NCI-H748 treated with DMSO at 0.1 percent for 48 hours (cell line): ENCODE measurements around the gene MAP7D3.

Source experiments
- DNase-seq: peaks from one replicate; lab custom pipeline; 2025; lab: John Stamatoyannopoulos, UW

MAP7D3 gene

DNA sequence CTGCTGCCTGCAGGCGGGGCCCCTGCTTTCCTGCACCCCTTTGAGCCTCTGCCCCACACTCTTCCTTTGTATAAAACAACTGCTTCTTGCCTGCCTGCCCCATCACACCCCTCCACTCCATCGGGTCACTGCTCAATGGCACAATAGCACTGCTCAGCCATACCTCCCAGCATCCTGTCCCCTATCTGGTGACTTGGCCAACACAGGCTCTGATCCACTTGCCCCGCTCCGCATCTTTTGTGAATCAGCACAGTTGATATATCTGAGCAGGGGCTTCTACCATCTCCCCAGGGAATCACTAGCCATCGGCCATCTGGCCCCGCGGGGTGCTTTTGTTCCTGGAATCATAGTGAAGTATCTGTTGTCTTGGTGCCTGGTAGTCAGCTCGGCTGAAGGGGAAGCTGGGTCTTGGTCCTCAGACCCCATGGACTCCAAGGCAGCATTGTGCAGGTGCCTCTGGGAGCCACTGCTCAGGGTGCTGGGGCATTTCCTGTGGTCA lies 45.3 kb downstream of the MAP7D3 start:
- no peak for DNase-seq

DNA sequence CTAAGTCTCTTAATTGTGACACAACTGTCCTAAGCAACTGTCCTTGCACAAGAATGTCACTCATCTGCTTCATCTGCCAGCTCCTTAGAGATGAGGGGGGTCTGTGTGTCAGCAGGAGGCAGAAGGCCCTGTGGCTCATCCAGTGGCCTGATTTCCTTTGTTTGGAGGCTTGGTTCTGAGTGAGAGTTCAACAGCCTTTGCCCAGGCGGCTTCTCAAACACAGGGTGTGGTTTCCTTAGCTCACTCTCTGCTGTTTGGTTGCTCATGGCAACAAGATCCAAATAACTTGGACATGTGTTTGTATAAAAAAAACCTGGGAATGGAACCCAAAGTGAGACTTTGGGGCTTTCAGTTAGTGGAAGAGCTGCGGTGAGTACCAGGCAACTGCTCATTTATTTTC lies 46.6 kb downstream of the MAP7D3 start:
- no peak for DNase-seq

DNA sequence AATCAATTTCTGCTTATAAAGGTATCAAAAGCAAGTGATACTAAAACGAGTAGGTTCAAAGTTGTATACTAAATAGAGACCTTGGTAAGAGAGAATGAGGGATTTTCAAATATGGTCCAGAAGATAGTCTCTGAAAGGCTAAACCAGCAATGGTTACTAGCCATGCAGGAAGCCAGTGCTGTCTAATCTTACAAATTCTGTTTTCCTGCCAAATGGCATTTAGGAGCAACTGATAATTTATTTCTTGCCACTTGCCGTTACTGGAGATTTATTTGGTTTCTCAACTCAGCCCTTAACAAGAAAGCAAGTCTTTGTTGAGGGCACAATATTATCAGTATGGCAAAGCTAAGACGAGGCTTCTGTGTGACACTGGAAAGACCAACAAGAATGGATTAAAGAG lies 47.2 kb downstream of the MAP7D3 start:
- no peak for DNase-seq

DNA sequence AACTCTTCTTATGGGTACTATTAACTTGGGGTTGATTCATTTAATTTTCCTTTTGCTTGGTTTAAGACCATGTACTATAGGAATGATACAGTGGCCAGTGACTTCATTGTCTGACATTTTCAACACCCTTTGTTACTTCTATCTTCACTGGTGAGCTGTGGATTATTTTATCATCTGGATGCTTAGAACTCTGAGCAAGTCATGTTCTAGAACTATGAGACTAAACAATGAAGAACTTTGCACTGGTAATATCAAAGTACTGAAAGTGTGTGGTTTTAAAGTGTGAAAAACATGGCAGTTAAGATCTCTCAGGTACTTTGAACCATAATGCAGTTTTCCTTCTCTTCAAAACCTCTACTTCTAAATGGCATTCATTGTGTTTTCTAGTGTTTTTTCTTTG lies 47.8 kb downstream of the MAP7D3 start:
- DNase-seq, result no peak

DNA sequence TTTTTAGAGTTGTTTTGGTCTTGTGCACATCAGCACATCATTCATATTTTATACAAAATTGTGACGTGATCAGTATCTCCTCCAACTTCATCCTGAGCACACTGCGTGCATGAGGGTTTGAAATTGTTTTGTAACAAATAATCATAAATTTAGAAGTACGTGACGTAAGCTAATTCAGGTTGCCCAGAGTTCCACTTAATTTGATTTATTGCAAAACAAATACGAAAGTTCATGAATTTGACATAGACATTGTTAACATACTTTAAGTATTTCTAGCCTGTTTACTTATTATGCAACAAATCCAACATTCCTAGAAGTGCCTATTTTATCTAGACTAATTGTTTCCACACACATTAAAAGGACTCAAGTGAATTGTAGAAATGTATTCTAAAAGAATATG lies 48.3 kb downstream of the MAP7D3 start:
- no peak for DNase-seq

DNA sequence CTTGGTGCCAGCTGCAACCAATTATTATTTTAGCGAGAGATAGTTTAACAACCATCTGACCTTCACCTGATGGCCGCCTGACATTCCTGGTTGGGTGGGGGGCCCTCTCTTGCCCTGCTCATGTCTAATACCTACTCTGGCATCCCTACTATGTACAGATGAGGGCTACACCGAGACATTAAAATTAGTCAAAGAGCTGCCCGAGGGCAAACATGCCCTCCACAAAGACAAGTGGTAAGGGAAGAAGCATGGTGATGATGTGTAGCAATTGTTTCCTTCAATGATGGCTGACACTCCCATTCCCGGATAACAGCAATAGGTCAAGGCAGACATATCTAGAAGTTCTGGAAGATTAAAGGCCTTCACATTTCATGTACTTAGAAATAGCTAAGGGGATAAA lies 49.6 kb downstream of the MAP7D3 start:
- no peak for DNase-seq

DNA sequence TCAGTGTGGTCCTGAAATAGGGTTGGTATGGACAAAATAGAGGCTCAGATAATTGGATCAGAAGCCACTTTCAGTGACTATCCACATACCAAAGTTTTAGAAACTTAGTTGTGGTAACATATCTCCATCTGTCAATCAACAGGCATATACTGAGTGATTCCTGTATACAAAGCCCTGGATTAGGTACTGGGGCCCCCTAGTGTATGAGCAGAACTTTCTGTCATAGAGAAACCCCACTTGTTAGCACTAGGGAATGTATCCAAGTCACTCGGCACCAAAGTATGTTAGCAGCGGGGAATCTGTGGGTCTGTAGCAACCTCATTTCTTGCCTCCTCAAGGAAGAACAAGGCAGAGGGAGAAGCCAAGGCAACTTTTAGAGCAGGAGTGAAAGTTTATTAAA lies 50.7 kb downstream of the MAP7D3 start:
- no peak for DNase-seq

DNA sequence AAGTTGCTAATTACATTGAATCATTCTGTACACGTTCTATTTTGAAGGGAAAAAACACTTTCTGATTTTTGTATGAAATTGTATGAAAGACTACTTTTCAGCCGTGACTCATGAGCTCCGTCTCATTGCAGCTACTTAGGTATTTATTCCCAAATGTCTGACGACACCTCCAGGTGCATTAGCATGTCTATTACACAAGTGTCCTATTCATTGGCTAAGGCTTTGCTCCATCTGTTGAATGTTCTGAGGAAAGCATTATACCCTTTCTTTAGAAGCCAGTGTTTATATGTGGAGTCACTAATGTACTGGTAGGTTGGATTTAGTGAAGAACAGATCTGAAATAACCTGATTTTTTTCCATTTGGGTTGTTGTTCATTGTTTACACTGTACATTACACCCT lies 51.8 kb downstream of the MAP7D3 start:
- no peak for DNase-seq

DNA sequence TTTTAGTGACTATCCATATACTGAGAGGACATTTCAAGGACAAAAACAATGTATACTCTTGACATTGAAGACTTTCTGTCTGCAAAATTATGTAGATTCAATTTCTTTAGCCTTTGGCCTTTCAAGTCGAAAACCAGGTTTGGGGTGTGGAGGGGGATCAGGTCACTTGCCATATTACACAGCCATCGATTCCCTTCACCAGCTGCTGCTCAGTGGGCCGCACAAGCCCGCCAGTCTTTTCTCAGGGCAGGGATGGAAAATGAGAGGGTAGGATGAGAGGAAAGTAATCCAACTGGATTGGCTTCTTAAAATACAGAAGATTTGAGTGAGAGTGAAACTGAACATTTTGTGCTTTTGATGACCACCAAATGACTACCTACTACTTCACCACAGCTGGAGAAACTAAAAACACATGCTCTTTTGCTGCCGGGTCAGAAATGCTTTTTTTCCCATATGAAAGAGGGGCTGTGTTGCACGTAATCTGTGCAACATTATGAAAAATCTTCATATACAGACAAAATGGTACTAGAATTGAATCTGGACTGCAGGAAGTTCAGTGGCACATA lies 52.4 kb downstream of the MAP7D3 start:
- DNase-seq, result no peak

DNA sequence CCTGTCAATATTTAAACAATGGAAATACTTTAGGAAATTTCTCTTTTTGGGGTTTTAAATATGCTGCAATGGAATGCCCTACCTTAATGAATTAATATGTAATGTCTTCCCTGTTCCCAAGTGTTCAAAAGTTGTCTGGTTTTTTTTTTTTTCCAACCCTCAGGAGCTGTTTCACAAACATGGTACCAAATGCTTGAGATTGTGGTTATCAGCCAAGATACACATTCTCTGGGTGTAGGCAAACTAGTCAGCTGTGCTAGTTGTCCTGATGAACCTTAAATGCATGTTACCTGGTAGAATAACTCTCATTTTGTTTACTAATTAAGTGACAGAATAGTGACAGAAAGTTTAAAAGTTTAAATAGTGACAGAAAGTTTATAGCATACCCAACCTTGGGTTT lies 53.2 kb downstream of the MAP7D3 start:
- no peak for DNase-seq

DNA sequence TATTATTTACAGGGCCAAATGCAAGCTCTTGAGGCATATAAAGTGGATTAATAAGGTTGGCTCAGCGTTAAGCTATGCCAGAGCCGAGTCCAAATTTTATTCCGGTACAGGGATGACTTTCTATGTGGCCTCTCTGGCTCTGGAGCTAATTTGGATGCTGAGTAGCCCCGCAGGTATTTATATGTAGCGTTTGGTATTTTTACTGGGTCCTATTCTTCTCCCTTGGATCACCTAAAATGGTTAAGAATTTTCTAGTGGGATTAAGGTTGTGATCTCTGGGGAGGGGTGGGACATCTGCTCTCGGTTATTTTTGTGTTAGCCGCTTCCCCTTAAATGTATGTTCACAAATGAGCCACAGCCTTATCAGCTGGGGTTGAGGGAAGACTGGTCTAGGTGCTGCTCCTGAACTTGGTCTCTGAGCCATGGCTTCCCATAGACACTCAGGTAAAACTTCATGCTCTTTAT lies 54.5 kb downstream of the MAP7D3 start:
- no peak for DNase-seq

DNA sequence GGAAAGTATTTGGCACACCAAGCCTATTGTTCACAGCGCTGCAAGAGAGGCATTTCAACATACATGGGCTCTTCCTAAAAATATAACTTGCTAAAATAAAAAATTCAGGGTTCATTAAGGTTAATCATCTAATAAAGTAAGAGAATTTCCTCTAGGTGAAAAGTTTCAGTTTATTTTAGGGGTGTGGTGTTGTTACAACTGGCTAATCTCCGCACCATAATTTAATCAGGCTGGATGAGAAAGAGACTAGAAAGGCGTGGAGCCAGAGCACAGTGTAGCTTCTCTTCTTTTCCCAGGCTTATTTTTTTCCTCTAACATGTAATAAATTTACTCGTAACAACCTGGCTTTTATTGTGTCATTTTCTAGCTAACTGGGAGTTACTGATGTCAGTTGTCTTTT lies 56.0 kb downstream of the MAP7D3 start:
- no peak for DNase-seq

DNA sequence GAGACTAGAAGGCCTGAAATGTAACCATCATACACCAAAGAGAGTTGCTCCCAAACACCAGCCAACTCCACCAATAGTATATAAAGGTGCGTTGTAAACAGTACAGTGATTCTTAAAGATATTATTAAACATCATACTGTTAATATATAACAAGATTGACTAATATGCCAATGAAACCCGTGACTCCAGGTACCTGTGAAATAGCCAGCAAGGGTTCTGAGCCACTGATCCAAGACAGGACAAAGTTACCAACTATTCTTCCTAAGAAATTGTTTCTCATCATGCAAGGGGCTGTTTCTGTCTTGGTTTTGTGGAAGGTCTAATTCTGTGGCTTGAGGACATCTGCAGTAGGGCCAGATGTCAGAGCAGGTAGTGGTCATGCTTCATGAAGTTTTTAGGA lies 56.7 kb downstream of the MAP7D3 start:
- DNase-seq, result no peak

DNA sequence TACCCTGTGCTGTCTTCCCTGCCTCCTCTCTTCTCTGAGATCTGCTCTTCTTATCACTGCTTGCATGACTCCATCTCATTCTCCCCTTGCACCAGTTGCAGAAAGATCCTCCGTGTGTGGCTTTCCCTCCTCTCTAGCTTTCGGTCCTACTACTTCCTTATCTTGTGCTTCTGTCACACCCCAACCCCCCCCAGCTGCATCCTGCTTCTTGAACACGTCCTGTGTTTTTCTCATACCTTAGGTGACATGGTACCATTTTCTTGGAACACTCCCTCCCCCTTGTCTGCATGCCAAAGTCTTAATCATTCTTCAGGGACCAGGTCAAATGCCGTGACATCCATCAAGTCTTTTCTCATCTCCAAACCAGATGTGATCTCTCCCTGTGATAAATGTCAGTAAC lies 57.4 kb downstream of the MAP7D3 start:
- DNase-seq, result no peak

DNA sequence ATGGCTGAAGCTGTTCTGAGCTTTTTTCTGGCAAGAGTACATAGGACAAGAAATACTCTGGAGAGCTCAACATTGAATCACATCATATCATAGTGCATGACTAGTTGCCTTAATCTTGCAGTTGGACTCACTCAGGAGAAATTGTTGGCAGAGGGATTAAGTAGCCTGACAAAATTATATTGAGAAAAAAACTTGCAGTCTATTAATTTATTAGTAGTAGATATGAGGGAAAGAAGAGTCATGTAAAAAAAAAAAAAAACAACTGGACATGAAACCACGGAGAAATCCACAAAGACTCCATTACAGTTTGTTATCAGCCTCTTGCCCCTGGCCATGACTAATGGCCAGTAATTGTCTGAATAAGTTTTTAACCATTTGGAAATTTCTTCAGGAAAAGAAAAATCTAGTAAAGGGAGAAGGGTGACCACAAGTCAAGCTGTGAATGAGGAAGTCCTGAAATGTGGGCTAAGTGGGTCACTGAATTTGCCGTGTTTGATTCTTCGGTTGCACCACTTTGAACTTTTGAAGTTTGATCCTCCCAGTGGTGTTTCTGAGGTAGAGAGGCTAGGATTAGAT lies 58.3 kb downstream of the MAP7D3 start:
- DNase-seq, result no peak

DNA sequence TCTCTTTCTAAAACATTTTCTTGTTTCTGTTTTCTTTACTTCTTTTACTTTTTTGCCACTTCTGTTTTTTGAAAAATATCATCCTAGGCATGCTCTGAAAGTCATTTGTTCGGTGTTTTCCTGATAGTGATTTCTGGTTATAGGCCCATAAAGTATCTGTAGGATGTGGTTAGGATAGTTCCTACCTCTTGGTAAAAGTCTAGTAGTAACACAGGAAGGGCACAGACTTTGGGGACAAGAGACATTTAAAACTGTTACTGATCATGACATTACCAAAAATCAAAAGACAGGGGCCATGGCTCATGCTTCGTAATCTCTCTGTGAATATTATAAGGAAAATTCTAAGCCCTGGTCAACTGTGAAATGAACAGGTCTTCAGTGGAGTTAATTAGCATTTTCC lies 59.1 kb downstream of the MAP7D3 start:
- no peak for DNase-seq

DNA sequence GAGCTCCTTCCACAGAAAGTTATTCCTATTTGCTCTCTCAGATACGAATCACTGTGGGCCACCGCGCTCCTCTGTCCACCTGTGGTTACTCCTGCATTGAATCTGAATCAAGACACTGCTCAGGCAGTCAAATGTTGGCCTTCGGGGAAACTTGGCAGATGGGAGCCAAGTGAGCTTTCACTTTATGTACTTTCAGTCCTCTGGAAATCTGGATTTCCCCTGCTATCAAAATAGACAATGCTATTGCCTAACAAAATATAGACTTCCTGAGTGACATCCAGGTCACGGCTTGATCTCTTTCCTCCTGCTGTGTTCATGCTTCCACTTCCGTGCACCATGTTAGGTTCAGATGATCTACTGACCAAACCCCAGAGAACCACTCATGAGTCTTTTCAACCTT lies 60.0 kb downstream of the MAP7D3 start:
- no peak for DNase-seq

DNA sequence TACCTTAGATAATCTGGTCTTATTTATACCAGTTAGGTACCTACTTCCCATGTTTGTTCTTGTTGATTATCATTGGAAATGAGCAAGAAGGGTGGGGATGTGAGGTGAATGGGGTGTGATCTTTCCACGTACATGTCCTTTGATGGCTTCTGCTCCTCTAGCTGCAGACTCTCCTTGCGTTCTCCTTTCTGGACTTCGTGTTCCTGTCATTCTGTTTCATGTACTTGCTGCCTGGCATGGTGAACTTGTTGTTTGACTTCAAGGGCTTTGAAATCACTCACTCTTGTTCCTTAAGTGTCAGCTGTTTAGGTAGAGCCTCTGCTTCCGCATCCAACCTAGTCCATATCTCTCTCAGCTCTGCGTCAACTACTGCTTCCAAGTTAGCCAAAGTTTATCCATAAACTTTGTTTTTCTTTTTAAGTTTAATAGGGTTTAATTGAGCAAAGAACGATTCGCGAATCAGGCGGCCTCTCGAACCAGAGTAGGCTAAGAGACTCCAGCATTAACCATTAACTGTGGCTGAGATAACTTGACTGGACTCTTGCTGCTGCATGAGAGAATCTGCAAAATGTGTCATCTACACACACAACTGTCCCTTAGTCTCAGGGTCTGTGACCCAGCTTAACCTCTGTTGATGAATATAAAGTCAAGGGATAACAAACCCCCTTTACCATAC lies 61.0 kb downstream of the MAP7D3 start:
- no peak for DNase-seq

DNA sequence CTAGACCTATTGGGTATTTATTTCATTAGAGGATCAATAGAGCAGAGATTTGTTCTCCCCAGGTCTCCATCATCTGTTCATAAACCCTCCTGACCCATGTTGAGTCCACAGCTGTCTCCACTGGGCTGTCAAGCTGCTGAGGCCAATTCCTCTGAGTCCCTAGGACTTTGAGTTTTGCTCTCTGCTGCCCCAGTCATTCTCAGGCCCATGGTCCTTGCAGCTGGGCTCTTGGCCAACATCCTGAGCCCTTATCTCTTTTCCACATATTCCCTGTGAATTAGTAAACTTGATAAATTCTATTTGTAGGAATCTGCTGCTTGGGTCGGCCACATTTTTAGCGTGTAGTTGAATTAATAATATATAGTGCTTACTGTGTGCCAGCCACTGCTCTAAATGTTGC lies 62.0 kb downstream of the MAP7D3 start:
- DNase-seq, result no peak

DNA sequence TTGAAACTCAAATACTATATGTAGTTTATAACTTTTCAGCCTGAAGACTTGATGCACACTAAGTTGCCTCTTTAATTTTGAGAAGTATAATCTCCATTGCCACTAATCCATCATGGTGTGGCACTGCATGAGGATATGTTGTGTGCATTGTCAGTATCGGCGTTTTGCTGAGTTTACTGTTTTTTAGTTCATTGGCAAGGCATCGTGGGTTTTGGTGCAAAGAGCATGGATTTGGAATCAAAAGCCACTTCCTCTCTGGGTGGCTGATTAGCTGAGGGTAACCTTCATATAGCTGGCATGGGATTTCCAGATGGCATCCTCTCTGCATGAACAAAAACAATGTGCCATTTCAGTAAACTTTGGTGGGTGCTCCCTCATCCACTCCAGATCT lies 65.2 kb downstream of the MAP7D3 start:
- no peak for DNase-seq

DNA sequence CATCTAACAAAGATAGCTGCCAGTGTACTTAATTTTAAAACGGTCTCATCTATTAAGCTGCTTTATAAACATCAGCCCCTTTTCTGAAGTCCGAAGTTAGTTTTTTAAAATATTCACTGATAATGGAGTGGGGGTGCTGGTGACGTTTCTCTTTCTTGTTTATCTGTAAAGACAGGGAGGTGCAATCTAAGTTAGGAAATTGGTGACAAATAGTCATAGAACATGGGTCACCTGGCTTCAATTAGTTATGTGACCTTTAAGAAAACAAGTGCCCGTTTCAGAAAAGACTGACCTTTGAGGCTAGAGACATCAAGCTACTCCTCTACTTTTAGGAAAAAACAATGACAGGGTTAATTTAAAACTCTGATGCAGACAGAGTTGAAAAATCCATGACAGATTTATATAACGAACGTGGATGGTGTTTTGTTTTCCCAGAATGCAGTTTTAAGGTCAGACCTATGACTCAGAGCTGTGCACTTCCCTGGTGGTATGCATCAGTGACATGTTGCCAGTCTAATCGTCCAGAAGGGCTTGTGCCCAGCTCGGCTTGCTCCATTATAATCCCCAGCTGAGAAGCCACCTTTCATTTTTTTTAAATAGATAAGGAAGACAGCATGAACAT lies 65.7 kb downstream of the MAP7D3 start:
- no peak for DNase-seq

DNA sequence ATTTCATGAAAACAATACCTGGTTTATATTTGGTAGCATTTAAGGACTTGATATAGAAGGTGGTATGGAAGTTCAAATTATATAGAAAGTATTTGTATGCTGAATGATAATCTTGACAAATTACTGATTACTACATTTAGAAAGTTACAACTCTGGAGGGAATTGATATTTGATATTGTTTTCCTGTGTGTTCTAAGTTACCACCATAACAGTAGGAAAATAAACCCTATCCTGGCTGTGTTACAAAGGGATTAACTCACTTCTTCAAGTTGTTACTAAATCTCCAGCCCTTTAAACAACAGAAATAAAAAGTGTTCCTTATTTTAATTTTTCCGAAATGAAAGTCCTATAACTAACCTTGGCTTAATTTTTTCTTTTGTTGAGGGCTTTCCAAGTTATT lies 67.3 kb downstream of the MAP7D3 start:
- DNase-seq, result no peak

DNA sequence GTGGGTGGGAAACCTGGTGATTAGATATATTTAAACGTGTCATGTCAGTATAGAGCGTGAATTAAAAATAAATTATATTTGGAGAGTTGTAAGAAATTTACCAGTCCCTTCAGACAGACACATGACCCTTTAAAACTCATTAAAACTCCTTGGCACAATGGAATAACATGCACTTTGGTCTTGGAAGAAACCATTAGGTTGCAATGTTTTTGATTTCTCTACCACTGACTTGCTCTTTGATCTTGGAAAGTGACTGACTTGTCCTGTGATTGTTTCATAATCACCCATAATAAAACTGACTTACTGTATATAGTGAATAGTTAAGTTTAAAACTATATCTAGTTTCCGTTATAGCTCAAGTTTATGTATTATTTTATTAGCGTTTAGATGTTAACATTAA lies 68.0 kb downstream of the MAP7D3 start:
- no peak for DNase-seq
